ENCODE data around the gene SC5D. TPM values are rescaled to one million over a fixed set of nuclear protein-coding genes. Genes with fewer than 3 reads are reported as not detected.
A peak's percentile ranks its signal among the peaks of the same experiment; 100 is the strongest.

Gene SC5D
- 78.6 to 81.9 TPM (median 79.2 TPM) in 3 replicates for total RNA-seq (2021)
- percentile 97 among the genes with signal in this experiment for Bru-seq, nascent RNA
- long read RNA-seq, experiment 1, transcript SC5D-201 (5 exons, 2,456 nt): major isoform, 320 of 417 reads
- long read RNA-seq, experiment 1, transcript SC5D-202 (5 exons, 2,258 nt): minor isoform, 41 of 417 reads
- long read RNA-seq, experiment 1, partial matches to known transcripts: 9 of 417 reads
- long read RNA-seq, experiment 1, other reads (novel, unspliced or antisense): 43 of 417 reads
- long read RNA-seq, experiment 2, transcript SC5D-201 (5 exons, 2,456 nt): major isoform, 58 of 129 reads
- long read RNA-seq, experiment 2, partial matches to known transcripts: 33 of 129 reads
- long read RNA-seq, experiment 2, other reads (novel, unspliced or antisense): 29 of 129 reads
- long read RNA-seq, experiment 3, transcript SC5D-202 (5 exons, 2,258 nt): minor isoform, 14 of 239 reads
- long read RNA-seq, experiment 3, transcript SC5D-201 (5 exons, 2,456 nt): major isoform, 216 of 239 reads
- long read RNA-seq, experiment 3, partial matches to known transcripts: 2 of 239 reads
- long read RNA-seq, experiment 3, other reads (novel, unspliced or antisense): 7 of 239 reads

- H3K4me1 Mint-ChIP-seq: peaks cover 45% of the 10 kb centered on the region
- H3K27me3 Mint-ChIP-seq (ENCODE audit: low read depth): no peaks in the 10 kb centered on the region
- ATAC-seq (peak; percentile 94), DNase-seq (ENCODE audit: low spot score) (peak; percentile 95)
- H3K9me3 Mint-ChIP-seq: peaks cover 10% of the 10 kb centered on the region
- peak within 1 kb of the TSS; percentile 100 for H3K27ac Mint-ChIP-seq
- POLR2A ChIA-PET: interaction anchor here (0.5 to 1.1 kb wide), 6 partner anchors 10 to 136 kb away, joined by 3 read pairs; no protein-coding TSS in a partner anchor
- peak within 1 kb of the TSS; percentile 95 for H3K4me3 Mint-ChIP-seq
- CTCF ChIA-PET: interaction anchor here (0.8 to 2.1 kb wide), 6 partner anchors 37 to 98 kb away, joined by 3 to 6 read pairs (median 4); no protein-coding TSS in a partner anchor
- H3K36me3 Mint-ChIP-seq: peaks cover 4% of the 10 kb centered on the region; the same call in 1 of the 2 replicates
- TF ChIP-seq STAT6 (CRISPR knock-in tag; conservative IDR thresholded peaks at IDR 0.05; ENCODE audit: low read depth) (no peak), FOXJ3 (CRISPR knock-in tag; IDR thresholded peaks at IDR 0.05; ENCODE audit: borderline replicate concordance) (no peak), TEAD4 (CRISPR knock-in tag; IDR thresholded peaks at IDR 0.05) (0 out of 2 replicates have a peak, but pooled peaks have one; percentile 55), IRF2 (CRISPR knock-in tag; IDR thresholded peaks at IDR 0.05; ENCODE audit: borderline replicate concordance, low read depth) (no peak), EMX1 (CRISPR knock-in tag; IDR thresholded peaks at IDR 0.05) (no peak), GTF2I (CRISPR knock-in tag; conservative IDR thresholded peaks at IDR 0.05) (no peak), USF2 (CRISPR knock-in tag; IDR thresholded peaks at IDR 0.05) (peak; percentile 99), MXD4 (CRISPR knock-in tag; IDR thresholded peaks at IDR 0.05; ENCODE audit: borderline replicate concordance) (no peak), FOXK1 (CRISPR knock-in tag; IDR thresholded peaks at IDR 0.05) (peak; percentile 82), ZNF425 (CRISPR knock-in tag; conservative IDR thresholded peaks at IDR 0.05) (no peak), ZNF219 (CRISPR knock-in tag; IDR thresholded peaks at IDR 0.05; ENCODE audit: borderline replicate concordance) (0 out of 2 replicates have a peak, but pooled peaks have one; percentile 45), ZNF121 (CRISPR knock-in tag; IDR thresholded peaks at IDR 0.05) (no peak), ELF4 (CRISPR knock-in tag; IDR thresholded peaks at IDR 0.05; ENCODE audit: low read depth) (no peak), ERG (CRISPR knock-in tag; IDR thresholded peaks at IDR 0.05) (no peak), CDX4 (CRISPR knock-in tag; IDR thresholded peaks at IDR 0.05; ENCODE audit: borderline replicate concordance) (no peak), SP1 (CRISPR knock-in tag; conservative IDR thresholded peaks at IDR 0.05) (peak; percentile 98), NR1H2 (CRISPR knock-in tag; IDR thresholded peaks at IDR 0.05) (no peak), TEAD1 (CRISPR knock-in tag; IDR thresholded peaks at IDR 0.05) (peak; percentile 92), TCF7 (CRISPR knock-in tag; IDR thresholded peaks at IDR 0.05; ENCODE audit: low read depth) (peak; percentile 59; the same call in 1 of the 2 replicates), AR (CRISPR knock-in tag; IDR thresholded peaks at IDR 0.05) (no peak), PREB (CRISPR knock-in tag; IDR thresholded peaks at IDR 0.05; ENCODE audit: borderline replicate concordance) (no peak), JUN (CRISPR knock-in tag; IDR thresholded peaks at IDR 0.05) (no peak)
Measured at GRCh38 chr11:121292495-121293287, at the start of gene SC5D. SC5D (plus strand) TSS chr11:121292771; CDS start chr11:121303376, 10,605 bp downstream.
